Subcutaneous adipose tissue (tissue), 4 donors: Measurements from ENCODE around the gene PBXIP1. TPM values are rescaled to one million over a fixed set of nuclear protein-coding genes. Genes with fewer than 3 reads are reported as not detected.

Experiments used
- total RNA-seq, 4 donors: library from RNA; depleted of rRNA; stranded (reverse); fragments of >200 nt; gene quantifications; one replicate each; pipeline ENCODE4 v1.1.0, GENCODE V29; 2016
- TF ChIP-seq, protein P1 (sequence below): fragments of 450-650 bp; IDR thresholded peaks from one replicate; pipeline ENCODE4 v1.5.1; 2016; ENCODE audit warnings: low read depth, mild to moderate bottlenecking, control low read depth, antibody characterized with exemption, moderate library complexity

Gene PBXIP1
- total RNA-seq, 4 donors from 2014 or later = 34.9 to 177 (median 91.0) TPM

DNA sequence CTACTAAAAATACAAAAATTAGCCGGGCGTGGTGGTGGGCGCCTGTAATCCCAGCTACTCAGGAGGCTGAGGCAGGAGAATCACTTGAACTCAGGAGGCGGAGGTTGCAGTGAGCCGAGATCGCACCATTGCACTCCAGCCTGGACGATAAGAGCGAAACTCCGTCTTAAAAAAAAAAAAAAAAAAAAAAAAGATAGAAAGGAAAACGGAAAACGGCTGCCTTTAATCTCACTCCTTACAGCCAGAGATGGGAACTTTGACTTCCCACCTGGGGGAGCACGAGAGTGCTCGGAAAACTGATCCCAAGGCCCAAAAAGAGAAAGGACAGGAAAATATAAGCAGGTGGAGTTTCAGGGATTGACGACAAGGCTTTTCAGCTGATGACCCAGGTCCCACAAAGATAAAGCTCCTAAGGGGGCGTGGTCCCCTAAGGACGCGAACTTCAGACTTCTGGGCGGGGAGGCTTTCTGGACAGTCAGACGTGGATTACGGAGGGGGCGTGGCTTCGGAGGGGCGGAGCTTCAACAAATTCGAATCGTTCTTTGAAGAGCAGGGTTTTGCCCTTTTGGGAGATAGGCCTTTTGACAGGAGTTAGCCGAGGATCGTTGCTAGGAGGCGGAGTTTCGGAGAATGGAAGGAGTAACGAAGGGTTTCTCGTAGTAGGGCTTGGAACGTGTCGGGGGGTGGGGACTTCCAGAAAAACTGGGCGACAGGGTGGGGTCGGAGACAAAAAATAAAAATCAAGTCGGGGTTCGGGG is 17.6 kb upstream of the PBXIP1 start:
- TF ChIP-seq, protein P1, sequence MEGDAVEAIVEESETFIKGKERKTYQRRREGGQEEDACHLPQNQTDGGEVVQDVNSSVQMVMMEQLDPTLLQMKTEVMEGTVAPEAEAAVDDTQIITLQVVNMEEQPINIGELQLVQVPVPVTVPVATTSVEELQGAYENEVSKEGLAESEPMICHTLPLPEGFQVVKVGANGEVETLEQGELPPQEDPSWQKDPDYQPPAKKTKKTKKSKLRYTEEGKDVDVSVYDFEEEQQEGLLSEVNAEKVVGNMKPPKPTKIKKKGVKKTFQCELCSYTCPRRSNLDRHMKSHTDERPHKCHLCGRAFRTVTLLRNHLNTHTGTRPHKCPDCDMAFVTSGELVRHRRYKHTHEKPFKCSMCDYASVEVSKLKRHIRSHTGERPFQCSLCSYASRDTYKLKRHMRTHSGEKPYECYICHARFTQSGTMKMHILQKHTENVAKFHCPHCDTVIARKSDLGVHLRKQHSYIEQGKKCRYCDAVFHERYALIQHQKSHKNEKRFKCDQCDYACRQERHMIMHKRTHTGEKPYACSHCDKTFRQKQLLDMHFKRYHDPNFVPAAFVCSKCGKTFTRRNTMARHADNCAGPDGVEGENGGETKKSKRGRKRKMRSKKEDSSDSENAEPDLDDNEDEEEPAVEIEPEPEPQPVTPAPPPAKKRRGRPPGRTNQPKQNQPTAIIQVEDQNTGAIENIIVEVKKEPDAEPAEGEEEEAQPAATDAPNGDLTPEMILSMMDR = no peak

DNA sequence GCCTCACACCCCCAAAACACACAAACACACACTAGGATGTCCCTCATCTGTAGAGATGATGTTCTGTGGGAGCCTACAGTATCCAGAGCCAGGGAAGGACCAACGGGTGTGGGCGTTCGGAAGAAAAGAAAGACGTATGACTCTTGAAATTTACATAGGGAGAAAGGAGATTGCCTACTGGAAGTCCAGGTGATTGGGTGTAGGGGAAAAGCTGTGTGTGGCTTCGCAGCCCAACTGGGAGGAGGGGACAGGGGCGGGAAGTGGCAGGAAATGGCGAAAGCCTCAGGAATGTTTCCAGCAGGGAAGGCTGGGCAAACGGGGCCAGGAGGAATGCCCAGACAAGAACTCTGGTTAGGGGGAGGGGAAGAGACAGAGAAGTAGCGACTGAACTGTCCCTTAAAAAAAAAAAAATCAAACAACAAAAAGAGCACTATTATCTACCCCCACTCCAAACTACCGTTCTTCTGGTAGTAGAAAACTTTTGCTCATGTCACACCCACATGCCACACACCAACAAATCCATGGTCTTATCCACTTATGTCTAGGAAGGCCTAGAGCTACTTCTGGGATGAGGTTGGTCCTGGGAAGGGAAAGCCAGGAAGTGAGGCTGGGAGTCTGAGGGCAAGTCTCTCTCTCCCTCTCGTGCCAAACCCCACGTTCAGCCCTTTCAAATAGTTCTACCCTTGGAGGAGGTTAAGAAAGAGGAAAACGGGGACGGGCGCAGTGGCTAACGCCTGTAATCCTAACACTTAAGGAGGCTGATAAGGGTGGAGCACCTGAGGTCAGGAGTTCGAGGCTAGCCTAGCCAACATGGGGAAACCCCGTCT is 16.8 kb upstream of the PBXIP1 start:
- TF ChIP-seq, protein P1 = no peak

DNA sequence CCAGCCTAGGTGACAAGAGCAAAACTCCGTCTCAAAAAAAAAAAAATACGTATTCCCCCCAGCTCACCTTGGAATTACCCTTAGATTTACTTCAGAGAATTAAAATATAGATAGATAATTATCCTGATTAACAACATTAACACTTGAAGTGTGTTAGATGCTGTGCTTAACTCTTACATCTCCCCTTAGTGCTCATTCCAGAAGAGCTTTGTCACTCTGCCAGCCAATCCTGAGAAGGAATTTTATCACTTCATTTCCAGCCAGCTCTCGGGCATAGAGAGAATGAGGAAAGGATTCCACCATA is 16.3 kb upstream of the PBXIP1 start:
- TF ChIP-seq, protein P1 = no peak

DNA sequence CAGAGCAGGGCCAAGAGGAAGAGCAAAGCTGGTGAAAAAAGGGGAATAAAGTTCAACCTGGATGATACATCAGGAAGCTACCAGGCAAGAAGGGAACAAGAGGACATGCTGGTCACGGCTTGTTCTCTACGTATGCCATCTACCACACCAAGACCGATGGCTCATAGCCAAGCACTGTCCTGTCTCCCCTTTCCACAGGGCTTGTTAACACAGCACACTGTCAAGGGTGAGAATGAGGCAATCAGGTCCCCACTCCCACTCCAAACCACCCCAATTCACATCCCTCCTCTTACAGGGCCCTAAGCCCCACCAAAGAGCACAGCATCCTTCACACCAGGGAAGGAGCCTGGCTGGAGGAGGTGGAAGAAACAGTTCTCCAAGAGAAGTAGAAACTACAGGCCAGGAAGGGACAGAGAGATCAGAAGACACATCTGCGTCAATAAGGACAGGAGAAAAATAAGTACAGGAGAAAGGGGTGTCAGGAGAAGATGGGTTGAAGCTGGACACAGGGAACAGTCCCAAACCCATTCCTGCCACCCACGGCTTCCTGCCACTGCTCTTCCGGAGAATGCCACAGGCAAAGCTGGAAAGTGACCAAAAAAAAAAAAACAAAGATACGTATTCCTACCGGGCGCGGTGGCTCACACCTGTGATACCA is 15.6 kb upstream of the PBXIP1 start:
- TF ChIP-seq, protein P1 = no peak

DNA sequence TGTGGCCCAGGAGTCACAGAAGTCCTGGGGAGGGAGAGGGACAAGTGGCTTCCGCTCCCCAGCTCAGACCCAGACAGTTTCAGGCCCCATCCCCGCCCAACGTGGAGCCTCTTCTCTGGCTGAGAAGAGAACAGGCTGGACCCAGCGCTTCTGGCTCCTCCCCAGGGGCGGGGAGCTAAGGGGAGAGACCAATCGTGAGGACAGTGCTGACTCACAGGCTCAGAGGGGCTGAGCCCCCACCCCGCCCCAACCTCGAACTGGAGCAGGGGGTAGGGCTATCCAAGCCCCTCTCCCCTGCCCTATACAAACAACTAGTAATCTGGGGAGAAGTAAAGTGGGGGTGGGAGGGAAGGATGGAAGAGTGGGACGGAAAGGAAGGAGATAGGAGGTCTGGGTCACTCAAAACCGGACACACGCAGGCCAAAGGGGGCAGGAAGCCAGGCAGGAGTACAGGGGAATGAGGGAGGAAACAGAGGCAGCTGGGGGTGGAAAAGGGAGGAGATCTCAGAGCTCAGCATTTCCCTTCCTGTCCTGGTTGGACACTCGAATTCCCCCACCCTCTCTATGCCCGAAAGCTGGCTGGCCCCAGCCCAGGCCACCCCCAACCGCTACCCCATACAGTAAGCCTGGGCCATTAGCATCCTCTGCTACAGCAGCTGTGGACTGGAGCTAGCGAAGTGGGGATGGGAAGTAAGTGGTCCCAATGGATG is 14.9 kb upstream of the PBXIP1 start, which contains the start of gene SHC1:
TSS of gene SHC1 (minus strand) at position 117 of the 710 bp plus-strand sequence. CDS start 221 bp downstream, outside the sequence.
- TF ChIP-seq, protein P1 = no peak

DNA sequence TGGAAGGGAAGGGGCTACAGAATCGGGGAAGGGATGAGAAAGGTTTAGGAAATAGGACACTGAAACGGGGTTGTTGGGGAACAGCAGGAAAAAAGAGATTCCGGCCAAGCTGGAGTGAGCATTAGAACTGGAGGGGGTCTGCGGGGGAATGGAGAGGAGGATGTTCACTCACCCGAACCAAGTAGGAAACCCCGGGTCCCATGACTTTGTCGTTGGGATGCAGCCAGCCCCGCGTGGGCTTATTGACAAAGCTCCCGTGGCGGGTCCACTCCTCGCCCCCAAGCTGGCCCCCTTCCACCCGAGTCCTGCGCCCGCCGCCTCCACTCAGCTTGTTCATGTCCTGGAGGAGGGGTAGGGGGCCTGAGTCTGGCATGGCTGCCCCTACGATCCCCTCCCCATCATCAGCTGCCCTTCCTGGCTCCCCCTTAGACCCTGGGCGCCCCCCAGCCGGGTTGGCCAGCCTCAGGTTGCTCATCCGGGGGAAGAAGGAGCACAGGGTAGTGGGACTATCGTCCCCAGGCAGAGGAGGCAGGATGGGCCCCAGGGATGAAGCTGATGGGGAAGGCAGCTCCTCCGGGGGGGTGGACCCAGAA is 14.1 kb upstream of the PBXIP1 start:
- TF ChIP-seq, protein P1 = no peak
